Spinal cord (tissue), 10 donors: ENCODE data around the gene ABCC3. TPM values are rescaled to one million over a fixed set of nuclear protein-coding genes. Genes with fewer than 3 reads are reported as not detected.

ENCODE experiments used
- DNase-seq, 6 donors: peaks; one replicate each; pipeline versions ENCODE4 v3.0.0 to v3.0.0-alpha.2; 2013 to 2015; ENCODE audit warnings: low spot score in 6 of 6, low read depth in 4 of 6
- H3K27ac ChIP-seq: one replicate; pipeline ENCODE4 v1.5.1; 2013; ENCODE audit warnings: low read depth, low read length, control low read depth
- H3K27me3 ChIP-seq: one replicate; pipeline ENCODE4 v1.6.1; 2013; ENCODE audit warnings: low read length; ENCODE audit not compliant: control insufficient read depth, insufficient read depth
- H3K36me3 ChIP-seq: one replicate; pipeline ENCODE4 v1.6.1; 2013; ENCODE audit warnings: low read length; ENCODE audit not compliant: control insufficient read depth, insufficient read depth
- H3K4me1 ChIP-seq: one replicate; pipeline ENCODE4 v1.6.1; 2013; ENCODE audit warnings: low read length; ENCODE audit not compliant: control insufficient read depth, insufficient read depth
- H3K4me3 ChIP-seq: one replicate; pipeline ENCODE4 v1.5.1; 2013; ENCODE audit warnings: low read depth, low read length, control low read depth
- H3K9me3 ChIP-seq: one replicate; pipeline ENCODE4 v1.6.1; 2013; ENCODE audit warnings: low read length; ENCODE audit not compliant: control insufficient read depth, insufficient read depth
- WGBS: methylation state at CpG from one replicate; pipeline ENCODE4 v1.1.5; 2013; ENCODE audit warnings: missing lambda C conversion rate; ENCODE audit not compliant: insufficient coverage; 5-methylcytosine and 5-hydroxymethylcytosine counted together
- polyA plus RNA-seq, 2 donors: library from polyadenylated mRNA; unstranded; fragments of 120-200 nt; gene quantifications; one replicate each; pipeline ENCODE4 v1.2.1, GENCODE V29; 2013; ENCODE audit not compliant: insufficient read length in 2 of 2
- total RNA-seq, 2 donors: library from RNA; depleted of rRNA in 1 of 2; stranded (reverse); fragments of 120-200 nt in 1 of 2; fragments of >200 nt in 1 of 2; gene quantifications; one replicate each; pipeline versions ENCODE4 v1.2.3 to v1.2.4, GENCODE V29; 2013 to 2014
- donor health status: healthy.

ABCC3 gene
- total and polyA plus RNA-seq, 4 donors, result 0.17 to 1.2 (median 0.61) TPM

DNA sequence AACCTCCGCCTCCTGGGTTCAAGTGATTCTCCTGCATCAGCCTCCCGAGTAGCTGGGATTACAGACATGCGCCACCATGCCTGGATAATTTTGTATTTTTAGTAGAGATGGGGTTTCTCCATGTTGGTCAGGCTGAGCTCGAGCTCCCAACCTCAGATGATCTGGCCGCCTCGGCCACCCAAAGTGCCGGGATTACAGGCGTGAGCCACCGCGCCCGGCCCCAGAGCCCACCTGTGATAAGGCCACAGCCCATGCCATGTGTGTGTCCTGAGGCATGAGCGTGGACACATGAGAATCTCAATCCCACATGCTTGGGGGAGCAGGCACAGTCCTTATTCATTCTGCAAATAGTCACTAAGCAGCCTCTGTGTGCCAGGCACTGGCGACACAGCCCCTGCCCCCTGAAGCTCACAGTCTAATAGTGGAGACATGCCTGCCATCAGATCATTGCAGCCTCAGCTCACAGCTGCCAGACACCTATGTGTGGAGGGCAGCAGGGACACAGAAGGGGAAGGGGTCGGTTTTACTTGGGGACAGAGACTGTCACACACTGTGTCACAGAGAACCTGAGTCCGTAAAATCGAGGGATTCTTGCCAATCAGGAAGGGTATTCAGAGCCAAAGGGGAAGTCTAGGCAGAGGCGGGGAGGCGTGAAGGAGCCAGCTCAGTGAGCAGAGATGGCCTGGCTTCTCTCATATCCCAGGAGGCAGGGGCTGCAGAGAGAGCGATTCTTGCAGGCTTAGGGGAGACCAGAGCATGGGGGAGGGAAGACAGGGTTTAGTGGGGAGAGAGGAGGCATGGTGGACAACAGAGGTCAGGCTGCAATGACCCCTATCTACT, 9.4 kb upstream of the ABCC3 start:
- peaks cover 43% of the 10 kb centered on the region for H3K4me1 ChIP-seq
- no peak for DNase-seq
- no peaks in the 10 kb centered on the region for H3K9me3 ChIP-seq
- H3K4me3 ChIP-seq, result no peak overlapping the region
- H3K27ac ChIP-seq, result no peak overlapping the region
- H3K36me3 ChIP-seq, result peaks cover 48% of the 10 kb centered on the region
- peaks cover 6% of the 10 kb centered on the region for H3K27me3 ChIP-seq
- 84% methylated on average over 18 of the region's 19 CpGs for WGBS

DNA sequence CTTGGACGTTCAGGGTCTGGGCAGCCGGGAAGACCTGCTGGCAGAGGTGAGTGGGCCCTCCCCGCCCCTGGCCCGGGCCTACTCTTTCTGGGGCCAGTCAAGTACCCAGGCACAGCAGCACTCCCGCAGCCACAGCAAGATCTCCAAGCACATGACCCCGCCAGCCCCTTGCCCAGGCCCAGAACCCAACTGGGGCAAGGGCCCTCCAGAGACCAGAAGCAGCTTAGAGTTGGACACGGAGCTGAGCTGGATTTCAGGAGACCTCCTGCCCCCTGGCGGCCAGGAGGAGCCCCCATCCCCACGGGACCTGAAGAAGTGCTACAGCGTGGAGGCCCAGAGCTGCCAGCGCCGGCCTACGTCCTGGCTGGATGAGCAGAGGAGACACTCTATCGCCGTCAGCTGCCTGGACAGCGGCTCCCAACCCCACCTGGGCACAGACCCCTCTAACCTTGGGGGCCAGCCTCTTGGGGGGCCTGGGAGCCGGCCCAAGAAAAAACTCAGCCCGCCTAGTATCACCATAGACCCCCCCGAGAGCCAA, 8.6 kb upstream of the ABCC3 start:
- H3K4me3 ChIP-seq, result no peak overlapping the region
- DNase-seq, result peak in 2 of 6 donors; percentile 84
- peaks cover 42% of the 10 kb centered on the region for H3K4me1 ChIP-seq
- no peaks in the 10 kb centered on the region for H3K9me3 ChIP-seq
- WGBS, result 38% methylated on average over 18 of the region's 19 CpGs
- peaks cover 44% of the 10 kb centered on the region for H3K36me3 ChIP-seq
- no peak overlapping the region for H3K27ac ChIP-seq
- peaks cover 6% of the 10 kb centered on the region for H3K27me3 ChIP-seq

- peaks cover 10% of the 10 kb centered on the region for H3K27me3 ChIP-seq
- peaks cover 42% of the 10 kb centered on the region for H3K4me1 ChIP-seq
- H3K27ac ChIP-seq, result no peak overlapping the region
- DNase-seq, result no peak
- no peaks in the 10 kb centered on the region for H3K9me3 ChIP-seq
- H3K36me3 ChIP-seq, result peaks cover 37% of the 10 kb centered on the region
- H3K4me3 ChIP-seq, result no peak overlapping the region
- WGBS, result 76% methylated on average over 7 of the region's 17 CpGs
Observed at GRCh38 chr17:50627036-50627781, 7.5 kb upstream of the ABCC3 start.

- H3K27me3 ChIP-seq, result peaks cover 16% of the 10 kb centered on the region
- WGBS, result 25% methylated on average over 17 of the region's 17 CpGs
- peak in 2 of 6 donors; percentile 71 to 84 for DNase-seq
- no peak overlapping the region for H3K4me3 ChIP-seq
- no peaks in the 10 kb centered on the region for H3K9me3 ChIP-seq
- H3K27ac ChIP-seq, result no peak overlapping the region
- peaks cover 42% of the 10 kb centered on the region for H3K4me1 ChIP-seq
- peaks cover 33% of the 10 kb centered on the region for H3K36me3 ChIP-seq
Observed at GRCh38 chr17:50627782-50628601, 6.7 kb upstream of the ABCC3 start.

- Histone ChIP-seq H3K27me3 (peaks cover 35% of the 10 kb centered on the region), H3K36me3 (peaks cover 20% of the 10 kb centered on the region), H3K4me3 (no peak overlapping the region), H3K4me1 (peaks cover 48% of the 10 kb centered on the region), H3K9me3 (no peaks in the 10 kb centered on the region), H3K27ac (no peak overlapping the region)
- no peak for DNase-seq
- WGBS, result 100% methylated on average over 4 of the region's 6 CpGs
Observed at GRCh38 chr17:50629902-50630301, 4.8 kb upstream of the ABCC3 start.

GRCh38 chr17:50630524-50631194, 4.0 kb upstream of the ABCC3 start:
- Histone ChIP-seq H3K4me1 (peaks cover 47% of the 10 kb centered on the region), H3K9me3 (no peaks in the 10 kb centered on the region), H3K36me3 (peaks cover 15% of the 10 kb centered on the region), H3K4me3 (no peak overlapping the region), H3K27me3 (peaks cover 43% of the 10 kb centered on the region), H3K27ac (no peak overlapping the region)
- WGBS, result 57% methylated on average over 7 of the region's 7 CpGs
- DNase-seq, result peak in 1 of 6 donors; percentile 31

DNA sequence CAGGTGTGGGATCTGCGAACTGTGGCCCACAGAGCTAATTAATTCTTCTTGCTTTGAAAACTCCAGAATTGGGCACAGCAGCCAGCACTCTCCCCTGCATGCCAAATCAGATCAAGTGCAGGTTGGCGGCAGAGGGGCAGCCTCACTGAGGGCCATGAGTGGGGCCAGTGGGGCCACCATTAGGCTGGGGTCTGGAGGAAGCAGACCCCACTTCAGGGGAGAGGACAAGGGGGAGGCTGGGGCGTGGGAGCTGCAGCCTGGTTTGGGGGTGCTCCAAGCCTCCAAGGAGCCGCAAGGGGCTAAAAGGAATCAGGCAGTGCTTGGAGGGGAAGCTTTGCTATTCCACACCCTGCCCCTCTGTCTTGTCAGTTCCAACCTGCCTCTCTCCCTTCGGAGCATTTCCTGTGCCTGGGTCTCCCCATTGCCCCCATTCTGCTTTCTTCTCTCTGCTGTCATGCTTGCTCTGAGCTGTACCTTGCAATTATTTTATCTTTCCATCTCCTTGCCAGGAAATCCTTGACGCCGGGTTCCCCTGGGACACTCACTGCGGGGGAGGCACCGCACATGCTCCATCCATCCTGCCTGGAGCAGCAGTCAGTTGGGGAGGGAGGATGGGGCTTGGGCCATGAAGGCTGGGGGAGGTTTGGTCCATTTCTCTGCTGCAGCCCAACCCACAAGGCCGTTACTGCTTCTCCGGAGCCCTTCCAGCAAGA, 3.3 kb upstream of the ABCC3 start:
- DNase-seq, result peak in 1 of 6 donors; percentile 39
- no peak overlapping the region for H3K4me3 ChIP-seq
- peaks cover 8% of the 10 kb centered on the region for H3K36me3 ChIP-seq
- no peak overlapping the region for H3K27ac ChIP-seq
- H3K9me3 ChIP-seq, result no peaks in the 10 kb centered on the region
- H3K27me3 ChIP-seq, result peaks cover 49% of the 10 kb centered on the region
- 64% methylated on average over 5 of the region's 11 CpGs for WGBS
- peaks cover 40% of the 10 kb centered on the region for H3K4me1 ChIP-seq

DNA sequence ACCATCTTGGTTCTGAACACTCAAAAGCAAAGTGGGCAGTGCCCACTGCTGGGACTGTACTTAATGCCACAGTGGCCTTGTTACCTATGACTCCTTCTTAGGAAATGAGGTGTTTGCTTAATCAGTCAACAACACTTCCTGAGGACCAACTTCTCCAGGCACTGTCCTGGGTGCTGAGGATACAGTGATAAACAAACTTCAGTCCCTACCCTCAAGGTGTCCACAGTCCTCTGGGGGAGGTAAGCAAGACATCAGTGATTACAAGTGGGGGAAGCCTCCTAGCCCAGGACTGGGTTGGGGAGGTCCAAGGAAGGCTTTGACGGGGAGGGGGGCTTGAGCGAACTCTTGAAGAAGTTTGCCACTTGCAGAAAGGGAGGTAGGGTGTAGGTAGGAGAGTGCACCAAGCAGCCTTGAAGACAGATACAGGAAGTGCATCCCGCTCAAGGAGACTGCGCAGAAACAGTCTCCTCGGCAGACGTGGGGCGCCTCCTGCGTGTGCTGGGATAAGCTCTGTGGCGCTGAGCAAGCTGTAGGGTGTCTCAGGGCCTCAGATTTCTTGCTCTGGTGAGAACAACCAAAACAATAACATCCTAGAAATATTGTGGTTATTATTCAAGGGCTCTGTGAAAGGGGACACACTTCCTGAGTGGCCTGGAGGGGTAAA, 2.6 kb upstream of the ABCC3 start:
- WGBS, result 75% methylated on average over 2 of the region's 9 CpGs
- peaks cover 56% of the 10 kb centered on the region for H3K27me3 ChIP-seq
- no peak for DNase-seq
- H3K27ac ChIP-seq, result no peak overlapping the region
- H3K36me3 ChIP-seq, result peaks cover 4% of the 10 kb centered on the region
- H3K4me1 ChIP-seq, result peaks cover 39% of the 10 kb centered on the region
- no peaks in the 10 kb centered on the region for H3K9me3 ChIP-seq
- no peak overlapping the region for H3K4me3 ChIP-seq
